Upper lobe of right lung (tissue), 1 donor: Measurements from ENCODE around the gene VMO1. TPM values are rescaled to one million over a fixed set of nuclear protein-coding genes. Genes with fewer than 3 reads are reported as not detected.
"Not testable (repeated sequence)": the region's sequence is repeated elsewhere in the genome, so short reads cannot be mapped to it uniquely, and the experiment has no call there.

Experiments
- ATAC-seq: fragments of 200-7000 bp; cut with Tn5 transposase; one replicate; pipeline ENCODE4 v1.9.1; 2020; ENCODE audit warnings: mild to moderate bottlenecking, moderate library complexity
- DNase-seq: peaks from one replicate; pipeline ENCODE4 v3.0.0-alpha.2; 2020
- H3K27ac ChIP-seq: fragments of 200-600 bp; one replicate; pipeline ENCODE4 v1.8.0; 2022
- H3K27me3 ChIP-seq: fragments of 200-600 bp; one replicate; pipeline ENCODE4 v1.8.0; 2022; ENCODE audit warnings: mild to moderate bottlenecking
- H3K36me3 ChIP-seq: fragments of 200-600 bp; one replicate; pipeline ENCODE4 v1.8.0; 2022
- H3K4me1 ChIP-seq: fragments of 200-600 bp; one replicate; pipeline ENCODE4 v1.8.0; 2022
- H3K4me3 ChIP-seq: fragments of 200-600 bp; one replicate; pipeline ENCODE4 v1.8.0; 2022; ENCODE audit warnings: mild to moderate bottlenecking
- H3K9me3 ChIP-seq: fragments of 200-600 bp; one replicate; pipeline ENCODE4 v1.8.0; 2022
- CTCF ChIP-seq: fragments of 200-600 bp; IDR thresholded peaks from one replicate; pipeline ENCODE4 v1.8.0; 2022; ENCODE audit warnings: antibody characterized with exemption
- intact Hi-C: fragments of 100-400 bp; cut with DNase I; formaldehyde crosslinking; loops from one replicate; pipeline ENCODE4 v1.11.0; 2022
- long read RNA-seq: library from polyadenylated mRNA; unstranded; transcript quantifications from one replicate; pipeline ENCODE4 v2.0.0, GENCODE V29; 2021
- total RNA-seq: library from RNA; stranded (reverse); fragmentation: NEBNext Ultra II Directional; extraction: Animal tissue kit (Norgen Biotek cat#: 25700); gene quantifications from one replicate; pipeline ENCODE4 v1.2.1, GENCODE V29; 2021
- donor health status: DM: no; HTN: yes; CAD: no; lungs with severe emphysema.

VMO1 gene
- total RNA-seq, result 5.6 TPM
- long read RNA-seq, partial matches to known transcripts, result 0 of 4 reads
- long read RNA-seq, other reads (novel, unspliced or antisense), result 1 of 4 reads

- no peak for ATAC-seq
- H3K9me3 ChIP-seq, result no peaks in the 10 kb centered on the region
- peaks cover 44% of the 10 kb centered on the region for H3K4me1 ChIP-seq
- no peak for DNase-seq
- peaks cover 35% of the 10 kb centered on the region for H3K27me3 ChIP-seq
- no peak for TF ChIP-seq CTCF
- intact Hi-C loops, result loop anchor here (10.0 kb wide), 1 partner anchor 51 kb away; the partner anchor contains the start of genes CXCL16, MED11 and ZMYND15
- H3K36me3 ChIP-seq, result no peaks in the 10 kb centered on the region
- H3K4me3 ChIP-seq, result peak within 1 kb of the TSS; percentile 25
- no peak within 1 kb of the TSS for H3K27ac ChIP-seq
These were observed at the start of gene VMO1 for GRCh38 chr17:4786106-4786511. Gene VMO1, minus strand, starts transcription at chr17:4786364. Its CDS starts 12 bp downstream, at chr17:4786352.

GRCh38 chr17:4834681-4835020 lies 48.5 kb upstream of the VMO1 start:
- ATAC-seq (no peak), DNase-seq (no peak)
- no peaks in the 10 kb centered on the region for H3K27me3 ChIP-seq
- intact Hi-C loops, result no loop called here
- peak overlapping the region; percentile 98 for H3K4me3 ChIP-seq
- H3K4me1 ChIP-seq, result peaks cover 35% of the 10 kb centered on the region
- H3K27ac ChIP-seq, result peak overlapping the region; percentile 90
- no peaks in the 10 kb centered on the region for H3K36me3 ChIP-seq
- TF ChIP-seq CTCF, result no peak
- H3K9me3 ChIP-seq, result no peaks in the 10 kb centered on the region

GRCh38 chr17:4833941-4834680 lies 47.9 kb upstream of the VMO1 start:
- TF ChIP-seq CTCF, result no peak
- peaks cover 35% of the 10 kb centered on the region for H3K4me1 ChIP-seq
- H3K4me3 ChIP-seq, result peak overlapping the region; percentile 98
- no peaks in the 10 kb centered on the region for H3K9me3 ChIP-seq
- no peaks in the 10 kb centered on the region for H3K27me3 ChIP-seq
- intact Hi-C loops, result no loop called here
- ATAC-seq (peak; percentile 47), DNase-seq (peak; percentile 67)
- H3K27ac ChIP-seq, result peak overlapping the region; percentile 90
- no peaks in the 10 kb centered on the region for H3K36me3 ChIP-seq

- ATAC-seq, result peak; percentile 98
- Histone ChIP-seq H3K4me1 (peaks cover 34% of the 10 kb centered on the region), H3K36me3 (no peaks in the 10 kb centered on the region), H3K9me3 (no peaks in the 10 kb centered on the region), H3K27ac (peak within 1 kb of the TSS; percentile 90), H3K27me3 (no peaks in the 10 kb centered on the region), H3K4me3 (peak within 1 kb of the TSS; percentile 98)
- intact Hi-C loops, result no loop called here
- TF ChIP-seq CTCF, result no peak
- peak; percentile 95 for DNase-seq
These were observed 47.2 kb upstream of the VMO1 start, which contains the start of gene MINK1 for GRCh38 chr17:4833178-4833940. Gene MINK1, plus strand, starts transcription at chr17:4833340. Its CDS starts 244 bp downstream, at chr17:4833584.

GRCh38 chr17:4832829-4833177 lies 46.6 kb upstream of the VMO1 start:
- ATAC-seq, result peak; percentile 1
- Histone ChIP-seq H3K4me1 (peaks cover 28% of the 10 kb centered on the region), H3K27ac (peak overlapping the region; percentile 90), H3K4me3 (peak overlapping the region; percentile 98)
- H3K36me3 ChIP-seq, H3K27me3 ChIP-seq, intact Hi-C loops, DNase-seq, H3K9me3 ChIP-seq: not testable (repeated sequence)

- no peaks in the 10 kb centered on the region for H3K27me3 ChIP-seq
- DNase-seq (no peak), ATAC-seq (no peak)
- no peak overlapping the region for H3K4me3 ChIP-seq
- no peaks in the 10 kb centered on the region for H3K4me1 ChIP-seq
- no peak for TF ChIP-seq CTCF
- no peaks in the 10 kb centered on the region for H3K9me3 ChIP-seq
- H3K27ac ChIP-seq, result no peak overlapping the region
- no peaks in the 10 kb centered on the region for H3K36me3 ChIP-seq
- intact Hi-C loops, result no loop called here
These were observed 41.2 kb upstream of the VMO1 start for GRCh38 chr17:4827399-4827798.
